Stimulated activated CD8-positive, alpha-beta memory T cell treated with anti-CD3 and anti-CD28 coated beads, Interleukin-7, amount 100 ng/mL, for 24 hours (primary cell): ENCODE measurements around the gene ZMIZ1.

Experiments used
- DNase-seq: peaks from one replicate; pipeline ENCODE4 v3.0.0-alpha.2; 2020; ENCODE audit warnings: low read depth

ZMIZ1 gene

DNA sequence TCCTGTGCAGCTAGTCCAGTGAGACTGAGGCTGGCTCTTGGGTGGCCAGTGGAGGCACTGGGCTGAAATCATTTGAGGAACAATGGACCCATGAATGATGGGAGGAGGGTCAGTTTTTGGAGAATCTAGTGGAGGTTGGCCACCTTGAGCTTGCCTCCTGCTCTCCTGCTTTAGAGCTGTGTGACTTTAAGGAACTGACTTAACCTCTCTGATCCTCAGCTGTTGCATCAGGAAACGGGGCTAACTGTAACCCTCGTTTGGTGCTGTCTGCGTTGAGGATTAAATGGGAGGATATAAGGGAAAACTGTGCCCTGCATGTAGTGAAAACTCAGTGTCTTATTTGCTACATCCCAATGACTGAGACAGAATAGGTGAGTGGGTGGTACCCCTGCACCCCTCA is 163.1 kb downstream of the ZMIZ1 start:
- DNase-seq, result no peak

DNA sequence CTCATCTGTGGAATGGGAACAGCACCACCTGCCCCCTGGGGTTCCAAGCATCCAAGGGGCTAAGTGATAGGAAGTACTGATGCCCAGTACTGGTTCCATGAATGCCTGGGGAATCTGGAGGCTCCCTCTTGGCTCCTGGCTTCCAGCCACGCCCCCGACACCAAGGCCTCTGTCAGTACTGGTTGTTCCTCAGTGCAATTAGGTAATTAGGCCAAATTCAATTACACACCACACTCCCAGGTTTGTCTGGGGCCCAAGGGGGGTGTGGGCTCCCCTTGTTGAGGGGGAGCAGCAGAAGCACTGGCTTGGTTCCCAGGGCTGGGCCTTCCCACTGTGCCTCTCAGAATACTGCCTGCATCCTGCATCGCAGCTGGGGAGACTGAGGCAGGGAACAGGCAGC is 164.1 kb downstream of the ZMIZ1 start:
- no peak for DNase-seq

GRCh38 chr10:79234391-79235315 is 165.9 kb downstream of the ZMIZ1 start:
- no peak for DNase-seq

- no peak for DNase-seq
Observed at GRCh38 chr10:79235765-79236432, 167.1 kb downstream of the ZMIZ1 start.

DNA sequence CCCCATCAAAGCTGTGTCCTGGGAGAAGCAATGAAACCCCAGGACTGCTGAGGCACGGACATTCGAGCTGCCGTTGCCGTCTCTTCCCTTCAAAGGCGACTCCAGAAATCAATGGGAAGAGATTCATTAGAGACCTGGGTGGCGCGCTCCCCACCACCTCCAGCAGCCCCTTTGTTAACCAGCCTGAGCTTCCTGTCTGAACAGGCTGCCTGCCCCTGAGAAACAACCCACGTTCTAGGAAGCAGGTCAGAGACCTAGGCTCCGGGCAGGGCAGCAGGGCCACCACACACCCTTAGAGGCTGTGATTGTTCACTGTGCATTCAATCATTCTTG is 167.6 kb downstream of the ZMIZ1 start:
- no peak for DNase-seq

DNA sequence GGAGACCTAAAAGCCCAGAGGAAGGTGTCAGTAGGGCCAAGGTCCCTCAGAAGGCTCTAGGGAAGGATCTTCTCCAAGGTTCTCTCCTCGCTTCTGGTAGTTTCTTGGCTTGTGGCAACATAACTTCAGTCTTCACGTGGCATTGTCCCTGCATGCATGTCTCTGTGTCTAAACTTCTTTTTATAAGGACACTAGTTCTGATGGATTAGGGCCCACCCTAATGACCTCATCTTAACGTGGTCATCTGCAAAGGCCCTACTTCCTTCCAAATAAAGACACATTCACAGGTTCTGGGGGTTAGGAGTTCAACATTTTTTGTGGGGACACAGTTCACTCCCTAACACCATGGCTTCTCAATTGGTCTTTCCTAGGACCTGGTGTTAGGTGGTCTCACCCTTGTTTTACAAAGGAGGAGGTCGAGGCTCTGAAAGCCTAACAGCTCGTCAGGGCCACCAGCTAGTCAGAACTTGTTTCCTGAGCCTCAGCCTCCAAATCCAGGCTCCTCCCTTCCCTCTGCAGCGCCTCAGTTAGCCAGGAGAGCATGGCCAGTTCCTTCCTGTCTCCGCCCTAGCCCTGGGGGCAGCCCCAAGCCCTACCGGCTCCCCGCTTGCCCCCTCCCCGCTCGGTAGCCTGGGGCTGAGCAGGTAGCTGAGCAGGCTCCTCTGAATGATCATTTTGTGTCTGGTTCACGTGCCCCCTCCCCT is 168.8 kb downstream of the ZMIZ1 start:
- DNase-seq, result no peak

GRCh38 chr10:79238158-79238520 is 169.4 kb downstream of the ZMIZ1 start:
- no peak for DNase-seq

GRCh38 chr10:79238606-79239005 is 169.8 kb downstream of the ZMIZ1 start:
- no peak for DNase-seq

DNA sequence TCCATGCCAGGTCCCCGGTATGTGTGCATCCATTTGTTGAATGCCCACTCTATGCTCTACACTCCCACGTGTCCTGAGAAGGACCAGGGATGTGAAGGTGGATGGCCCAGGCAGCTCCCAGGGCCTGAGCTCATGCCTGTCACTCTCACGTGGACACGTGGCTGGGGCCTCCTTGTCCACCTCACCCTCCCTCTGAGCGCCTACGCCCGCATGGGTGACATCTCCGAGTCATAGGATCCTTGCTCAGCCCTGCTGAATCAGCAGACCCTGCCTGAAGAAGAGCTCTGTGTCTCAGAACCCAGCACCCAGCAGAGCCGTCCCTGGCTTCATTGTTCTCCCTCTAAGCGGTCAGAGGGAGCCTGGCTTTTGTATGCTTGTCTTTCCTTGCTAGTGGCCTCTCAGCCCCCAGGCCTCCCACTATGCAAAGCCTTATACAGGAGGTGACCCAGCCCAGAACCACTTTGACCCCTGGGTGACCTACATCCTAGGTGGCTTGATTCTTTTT is 170.6 kb downstream of the ZMIZ1 start:
- no peak for DNase-seq

GRCh38 chr10:79239924-79240581 is 171.3 kb downstream of the ZMIZ1 start:
- no peak for DNase-seq

DNA sequence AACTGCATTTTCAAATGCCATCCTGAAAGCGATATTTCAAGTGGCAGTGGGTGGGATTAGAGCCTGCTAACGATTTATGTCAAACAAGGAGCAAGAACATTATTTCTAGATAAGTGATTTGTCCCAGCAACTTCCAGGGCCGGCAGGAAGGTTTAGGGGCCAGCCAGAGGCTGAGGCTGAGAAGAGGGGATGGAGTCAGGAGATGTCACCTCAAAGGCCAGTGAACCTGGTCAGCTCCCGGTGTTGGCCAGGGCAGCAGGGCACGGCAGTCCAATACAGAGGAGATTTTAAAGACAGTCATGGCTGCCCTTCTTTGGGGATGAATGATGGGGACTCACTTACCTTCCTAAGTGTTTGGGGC is 172.8 kb downstream of the ZMIZ1 start:
- DNase-seq, result no peak

- no peak for DNase-seq
Observed at GRCh38 chr10:79241990-79242619, 173.3 kb downstream of the ZMIZ1 start.

DNA sequence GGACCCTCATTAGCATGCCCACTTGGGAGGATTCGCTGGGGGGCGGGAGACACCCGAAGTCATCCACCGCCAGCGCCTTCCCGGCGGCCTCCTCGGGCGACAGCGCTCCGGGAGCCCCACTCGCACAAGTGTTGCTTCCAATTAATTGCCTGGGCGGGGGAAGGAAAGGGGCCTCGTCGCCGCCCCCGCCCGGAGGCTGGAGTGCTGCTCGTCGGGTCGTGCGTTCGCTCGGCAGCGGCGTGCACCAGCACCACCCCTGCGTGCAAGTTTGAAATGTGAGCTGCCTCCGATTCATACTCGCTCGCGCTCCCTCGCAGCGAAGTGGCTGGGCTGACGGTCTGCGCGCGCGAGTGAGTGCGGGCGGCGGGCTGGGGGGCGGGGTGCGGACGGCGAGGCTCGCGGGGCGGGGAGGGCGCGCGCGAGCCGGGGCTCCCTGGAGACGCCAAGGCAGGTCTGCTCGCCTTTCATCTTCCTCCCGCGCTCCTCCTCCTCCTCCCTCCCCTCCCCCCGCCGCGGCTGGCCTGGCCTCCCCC is 173.9 kb downstream of the ZMIZ1 start:
- DNase-seq, result no peak

GRCh38 chr10:79243181-79244067 is 174.7 kb downstream of the ZMIZ1 start:
- peak; percentile 39 for DNase-seq

GRCh38 chr10:79244068-79244442 is 175.3 kb downstream of the ZMIZ1 start:
- no peak for DNase-seq

DNA sequence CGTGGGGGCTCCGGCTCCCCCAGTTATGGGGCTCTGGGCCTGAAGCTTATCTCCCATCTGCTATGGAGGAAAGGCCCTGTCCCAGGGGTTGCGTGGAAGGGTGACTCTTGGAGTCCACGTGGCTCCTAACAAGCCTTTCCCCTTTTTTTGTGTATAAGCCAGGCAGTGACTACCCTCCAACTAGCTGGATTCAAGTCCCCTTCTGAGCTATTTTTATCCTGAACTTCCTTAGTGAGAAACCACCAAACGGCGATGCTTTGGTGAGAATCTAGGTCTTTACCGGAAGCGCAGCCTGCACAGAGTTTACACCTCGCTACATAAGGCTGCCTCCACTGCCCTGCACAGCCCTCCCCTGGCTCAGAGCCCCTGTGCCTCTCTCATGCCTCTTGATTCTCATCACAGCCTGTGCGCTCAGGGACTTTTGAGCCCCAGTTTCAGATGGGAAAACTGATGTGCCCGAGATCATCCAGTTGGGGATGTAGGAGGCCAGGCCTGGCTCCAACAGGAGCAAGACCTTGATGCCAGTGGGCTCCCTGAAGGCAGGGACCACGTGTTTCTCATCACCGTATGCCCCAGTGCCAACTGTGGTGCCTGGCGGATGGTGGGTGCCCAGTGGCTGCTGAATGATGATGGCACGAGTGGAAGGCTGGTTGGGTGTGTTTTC is 176.2 kb downstream of the ZMIZ1 start:
- no peak for DNase-seq

- no peak for DNase-seq
Observed at GRCh38 chr10:79245539-79246208, 176.9 kb downstream of the ZMIZ1 start.

GRCh38 chr10:79246209-79246581 is 177.4 kb downstream of the ZMIZ1 start:
- DNase-seq, result no peak

DNA sequence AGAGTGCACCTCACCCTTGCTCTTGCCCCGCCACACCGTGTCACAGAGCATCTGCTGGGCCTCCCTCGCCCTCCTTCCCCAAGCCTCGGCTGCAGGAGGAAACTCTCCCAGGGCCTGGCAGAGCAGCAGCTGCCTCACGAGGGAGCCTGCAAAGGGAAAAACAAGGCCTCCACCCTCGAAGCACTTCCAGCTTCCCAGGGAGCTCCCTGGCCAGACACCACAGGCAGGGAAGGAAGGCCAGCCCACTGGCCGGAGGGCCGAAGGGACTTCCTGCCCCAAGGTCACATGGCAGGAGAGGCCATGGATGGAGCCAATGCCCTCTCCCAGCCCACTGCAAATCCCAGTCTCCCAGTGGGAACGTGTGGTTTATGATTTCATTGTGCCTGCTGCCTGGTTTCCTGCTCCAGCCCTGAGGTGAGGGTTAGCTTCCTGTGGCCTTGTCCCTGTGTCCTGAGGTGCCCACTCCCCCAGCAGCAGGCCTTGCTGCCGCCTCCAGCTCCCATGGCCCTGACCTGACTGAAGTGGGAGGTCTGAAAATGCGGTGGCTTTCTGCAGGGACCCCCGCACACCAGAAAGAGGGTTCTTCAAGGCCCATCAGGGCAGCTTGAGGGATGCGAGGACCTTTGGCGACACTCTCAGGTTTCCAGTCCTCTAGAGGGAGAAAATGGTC is 178.0 kb downstream of the ZMIZ1 start:
- no peak for DNase-seq
